ENCODE results near the gene E2F2.

DNA sequence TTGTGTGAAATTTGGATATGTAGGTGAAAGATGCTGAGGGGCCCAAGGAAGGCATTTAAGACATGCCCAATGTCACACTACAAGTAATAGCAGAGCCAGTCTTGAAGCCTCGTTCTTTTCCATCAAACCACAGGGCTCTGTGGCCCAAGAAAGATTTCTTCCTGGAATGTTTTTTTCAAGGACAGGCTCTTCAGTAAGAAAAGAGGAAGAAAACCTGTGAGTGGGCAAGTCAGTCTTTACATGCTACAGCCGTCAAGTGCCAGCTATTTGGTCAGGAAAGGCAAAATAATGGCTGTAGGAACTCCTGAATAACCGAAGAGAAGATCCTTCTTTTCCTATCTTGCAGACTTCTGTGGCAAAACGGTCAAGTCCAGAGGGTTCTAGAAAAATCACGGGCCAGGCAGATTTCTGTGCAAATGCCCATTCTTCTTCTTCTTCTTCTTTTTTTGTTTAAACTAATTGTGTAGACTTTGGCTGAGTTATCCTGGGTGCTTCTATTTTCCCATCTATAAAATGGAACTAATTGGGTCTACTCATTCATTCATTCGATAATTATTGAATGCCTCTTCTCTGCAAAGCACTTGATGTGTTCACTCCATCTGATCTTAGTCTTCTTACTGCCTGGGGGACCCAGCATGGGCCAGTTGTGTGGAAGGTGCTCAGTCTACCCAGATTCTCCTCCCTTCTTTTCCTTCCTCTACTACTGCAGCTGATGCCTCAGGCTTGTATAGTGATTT, 30.2 kb upstream of the E2F2 start:
- no peak for TF ChIP-seq CTCF (IDR thresholded peaks at IDR 0.05)
- TF ChIP-seq POLR2AphosphoS5 (IDR thresholded peaks at IDR 0.05): no peak
- no peak for TF ChIP-seq EP300 (IDR thresholded peaks at IDR 0.05)
- TF ChIP-seq POLR2A (IDR thresholded peaks at IDR 0.05): peak in 1 of 4 donors; percentile 22
